GM23338 (cell line): Measurements from ENCODE around the gene LGALSL. TPM values are rescaled to one million over a fixed set of nuclear protein-coding genes. Genes with fewer than 3 reads are reported as not detected.

Source experiments
- ATAC-seq: fragments of 200-7000 bp; cut with Tn5 transposase; 3 replicates; pipeline ENCODE4 v1.9.1; 2020
- DNase-seq: peaks from one replicate; pipeline ENCODE4 v3.0.0-alpha.2; 2015; ENCODE audit warnings: low spot score
- H2AFZ ChIP-seq: fragments of 200-600 bp; sonication (generic); 2 replicates; pipeline ENCODE4 v1.8.0; 2016; ENCODE audit warnings: antibody characterized with exemption, mild to moderate bottlenecking, moderate library complexity
- H3F3A ChIP-seq: fragments of 200-600 bp; sonication (generic); replicated peaks from 2 replicates; pipeline ENCODE4 v1.8.0; 2017; ENCODE audit warnings: antibody characterized with exemption, mixed run types, low read depth
- H3K27ac ChIP-seq: fragments of 200-600 bp; sonication (generic); 2 replicates; pipeline ENCODE4 v1.6.1; 2016; ENCODE audit warnings: low read depth
- H3K27me3 ChIP-seq: fragments of 200-600 bp; sonication (generic); 2 replicates; pipeline ENCODE4 v1.8.0; 2016; ENCODE audit warnings: mild to moderate bottlenecking, mixed run types, moderate library complexity; ENCODE audit not compliant: insufficient read depth
- H3K36me3 ChIP-seq: fragments of 200-600 bp; sonication (generic); 2 replicates; pipeline ENCODE4 v1.8.0; 2016; ENCODE audit warnings: mild to moderate bottlenecking; ENCODE audit not compliant: insufficient read depth
- H3K4me1 ChIP-seq: fragments of 200-600 bp; sonication (generic); 2 replicates; pipeline ENCODE4 v1.8.0; 2016; ENCODE audit warnings: mild to moderate bottlenecking, moderate library complexity; ENCODE audit not compliant: insufficient read depth
- H3K4me2 ChIP-seq: fragments of 200-600 bp; sonication (generic); 2 replicates; pipeline ENCODE4 v1.7.1; 2017; ENCODE audit warnings: mixed run types
- H3K4me3 ChIP-seq: fragments of 200-600 bp; sonication (generic); 2 replicates; pipeline ENCODE4 v1.6.1; 2016; ENCODE audit warnings: mixed run types
- H3K79me2 ChIP-seq: fragments of 200-600 bp; sonication (generic); replicated peaks from 2 replicates; pipeline ENCODE4 v1.8.0; 2017; ENCODE audit warnings: mild to moderate bottlenecking; ENCODE audit not compliant: insufficient read depth
- H3K9me2 ChIP-seq: fragments of 200-600 bp; sonication (generic); 2 replicates; pipeline ENCODE4 v1.8.0; 2017; ENCODE audit not compliant: insufficient read depth
- H4K20me1 ChIP-seq: fragments of 200-600 bp; sonication (generic); replicated peaks from 2 replicates; pipeline ENCODE4 v1.8.0; 2017; ENCODE audit warnings: mild to moderate bottlenecking; ENCODE audit not compliant: insufficient read depth
- H3K27ac Mint-ChIP-seq: 2 replicates; pipeline ENCODE4 v1.8.0; 2020; ENCODE audit warnings: inconsistent platforms, mild to moderate bottlenecking, moderate library complexity, mixed read lengths
- H3K27me3 Mint-ChIP-seq: 3 replicates; pipeline ENCODE4 v1.8.0; 2022; ENCODE audit warnings: low read depth, mild to moderate bottlenecking, moderate library complexity, mixed read lengths, inconsistent platforms; ENCODE audit not compliant: insufficient read depth, poor library complexity
- H3K36me3 Mint-ChIP-seq: 3 replicates; pipeline ENCODE4 v1.8.0; 2021; ENCODE audit warnings: low read depth, mild to moderate bottlenecking, inconsistent platforms, moderate library complexity, mixed read lengths
- H3K4me1 Mint-ChIP-seq: 3 replicates; pipeline ENCODE4 v1.8.0; 2020; ENCODE audit warnings: mild to moderate bottlenecking, inconsistent platforms, mixed read lengths
- H3K4me3 Mint-ChIP-seq: 3 replicates; pipeline ENCODE4 v1.8.0; 2021; ENCODE audit warnings: moderate library complexity, mild to moderate bottlenecking, inconsistent platforms, mixed read lengths
- H3K9me3 Mint-ChIP-seq: 3 replicates; pipeline ENCODE4 v1.8.0; 2020; ENCODE audit warnings: moderate library complexity, mild to moderate bottlenecking, inconsistent platforms, mixed read lengths
- CREB1 ChIP-seq: fragments of 250-450 bp; sonication (Bioruptor Pico); IDR thresholded peaks from 2 replicates; pipeline ENCODE4 v1.5.0; 2020; ENCODE audit warnings: low read depth, mild to moderate bottlenecking, moderate library complexity
- EZH2 ChIP-seq: fragments of 200-600 bp; sonication (generic); IDR thresholded peaks from one replicate; pipeline ENCODE4 v1.8.0; 2017; ENCODE audit warnings: antibody characterized with exemption, mild to moderate bottlenecking, low read depth; ENCODE audit not compliant: unreplicated experiment
- NANOG ChIP-seq: IDR thresholded peaks from 2 replicates; pipeline ENCODE4 v1.6.1; 2016; ENCODE audit warnings: antibody characterized with exemption, borderline replicate concordance
- POLR2AphosphoS5 ChIP-seq: IDR thresholded peaks from 2 replicates; pipeline ENCODE4 v1.6.1; 2016; ENCODE audit warnings: antibody characterized with exemption, low read depth
- STAT1 ChIP-seq: IDR thresholded peaks from one replicate; pipeline ENCODE4 v1.6.1; 2016; ENCODE audit warnings: antibody characterized with exemption; ENCODE audit not compliant: unreplicated experiment
- polyA plus RNA-seq: library from polyadenylated mRNA; unstranded; fragments of >200 nt; fragmentation: Nextera tagmentation; extraction: Ambion mirVana; gene quantifications from 2 replicates; pipeline ENCODE4 v1.2.1, GENCODE V29; 2016
- total RNA-seq: library from RNA; depleted of rRNA; stranded (reverse); fragments of >200 nt; shearing (Covaris generic); gene quantifications from 2 replicates; pipeline ENCODE4 v1.2.3, GENCODE V29; 2014
- TF ChIP-seq, protein P1 (sequence below): fragments of 250-450 bp; sonication (Bioruptor Pico); IDR thresholded peaks from 2 replicates; pipeline ENCODE4 v1.5.0; 2020; ENCODE audit warnings: mild to moderate bottlenecking, moderate library complexity
- TF ChIP-seq, protein P2 (sequence below): IDR thresholded peaks from 2 replicates; pipeline ENCODE4 v1.6.1; 2016; ENCODE audit warnings: antibody characterized with exemption

LGALSL gene
- total and polyA plus RNA-seq, 2 experiments from 2014 or later, result 20.6 to 28.4 TPM

DNA sequence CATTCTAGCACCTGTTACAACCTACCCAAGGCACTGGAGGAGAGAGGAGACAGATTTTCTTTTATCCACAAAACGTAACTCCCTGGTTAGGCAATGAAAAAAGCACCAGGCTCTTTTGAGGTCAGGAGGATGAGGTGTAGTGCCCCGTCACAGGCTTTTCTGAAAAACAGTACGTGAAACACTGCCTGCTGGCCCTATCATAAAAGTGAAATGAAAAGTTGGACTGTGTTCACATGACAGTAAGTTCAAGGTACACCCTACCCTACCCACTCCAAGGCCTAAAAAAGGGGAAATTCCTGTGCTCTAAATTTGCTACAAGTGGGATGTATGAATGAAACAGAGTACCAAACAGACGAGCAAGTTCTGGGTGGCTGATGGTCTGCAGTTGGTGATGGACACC is 17.6 kb downstream of the LGALSL start (continued):
- TF ChIP-seq, protein P1, sequence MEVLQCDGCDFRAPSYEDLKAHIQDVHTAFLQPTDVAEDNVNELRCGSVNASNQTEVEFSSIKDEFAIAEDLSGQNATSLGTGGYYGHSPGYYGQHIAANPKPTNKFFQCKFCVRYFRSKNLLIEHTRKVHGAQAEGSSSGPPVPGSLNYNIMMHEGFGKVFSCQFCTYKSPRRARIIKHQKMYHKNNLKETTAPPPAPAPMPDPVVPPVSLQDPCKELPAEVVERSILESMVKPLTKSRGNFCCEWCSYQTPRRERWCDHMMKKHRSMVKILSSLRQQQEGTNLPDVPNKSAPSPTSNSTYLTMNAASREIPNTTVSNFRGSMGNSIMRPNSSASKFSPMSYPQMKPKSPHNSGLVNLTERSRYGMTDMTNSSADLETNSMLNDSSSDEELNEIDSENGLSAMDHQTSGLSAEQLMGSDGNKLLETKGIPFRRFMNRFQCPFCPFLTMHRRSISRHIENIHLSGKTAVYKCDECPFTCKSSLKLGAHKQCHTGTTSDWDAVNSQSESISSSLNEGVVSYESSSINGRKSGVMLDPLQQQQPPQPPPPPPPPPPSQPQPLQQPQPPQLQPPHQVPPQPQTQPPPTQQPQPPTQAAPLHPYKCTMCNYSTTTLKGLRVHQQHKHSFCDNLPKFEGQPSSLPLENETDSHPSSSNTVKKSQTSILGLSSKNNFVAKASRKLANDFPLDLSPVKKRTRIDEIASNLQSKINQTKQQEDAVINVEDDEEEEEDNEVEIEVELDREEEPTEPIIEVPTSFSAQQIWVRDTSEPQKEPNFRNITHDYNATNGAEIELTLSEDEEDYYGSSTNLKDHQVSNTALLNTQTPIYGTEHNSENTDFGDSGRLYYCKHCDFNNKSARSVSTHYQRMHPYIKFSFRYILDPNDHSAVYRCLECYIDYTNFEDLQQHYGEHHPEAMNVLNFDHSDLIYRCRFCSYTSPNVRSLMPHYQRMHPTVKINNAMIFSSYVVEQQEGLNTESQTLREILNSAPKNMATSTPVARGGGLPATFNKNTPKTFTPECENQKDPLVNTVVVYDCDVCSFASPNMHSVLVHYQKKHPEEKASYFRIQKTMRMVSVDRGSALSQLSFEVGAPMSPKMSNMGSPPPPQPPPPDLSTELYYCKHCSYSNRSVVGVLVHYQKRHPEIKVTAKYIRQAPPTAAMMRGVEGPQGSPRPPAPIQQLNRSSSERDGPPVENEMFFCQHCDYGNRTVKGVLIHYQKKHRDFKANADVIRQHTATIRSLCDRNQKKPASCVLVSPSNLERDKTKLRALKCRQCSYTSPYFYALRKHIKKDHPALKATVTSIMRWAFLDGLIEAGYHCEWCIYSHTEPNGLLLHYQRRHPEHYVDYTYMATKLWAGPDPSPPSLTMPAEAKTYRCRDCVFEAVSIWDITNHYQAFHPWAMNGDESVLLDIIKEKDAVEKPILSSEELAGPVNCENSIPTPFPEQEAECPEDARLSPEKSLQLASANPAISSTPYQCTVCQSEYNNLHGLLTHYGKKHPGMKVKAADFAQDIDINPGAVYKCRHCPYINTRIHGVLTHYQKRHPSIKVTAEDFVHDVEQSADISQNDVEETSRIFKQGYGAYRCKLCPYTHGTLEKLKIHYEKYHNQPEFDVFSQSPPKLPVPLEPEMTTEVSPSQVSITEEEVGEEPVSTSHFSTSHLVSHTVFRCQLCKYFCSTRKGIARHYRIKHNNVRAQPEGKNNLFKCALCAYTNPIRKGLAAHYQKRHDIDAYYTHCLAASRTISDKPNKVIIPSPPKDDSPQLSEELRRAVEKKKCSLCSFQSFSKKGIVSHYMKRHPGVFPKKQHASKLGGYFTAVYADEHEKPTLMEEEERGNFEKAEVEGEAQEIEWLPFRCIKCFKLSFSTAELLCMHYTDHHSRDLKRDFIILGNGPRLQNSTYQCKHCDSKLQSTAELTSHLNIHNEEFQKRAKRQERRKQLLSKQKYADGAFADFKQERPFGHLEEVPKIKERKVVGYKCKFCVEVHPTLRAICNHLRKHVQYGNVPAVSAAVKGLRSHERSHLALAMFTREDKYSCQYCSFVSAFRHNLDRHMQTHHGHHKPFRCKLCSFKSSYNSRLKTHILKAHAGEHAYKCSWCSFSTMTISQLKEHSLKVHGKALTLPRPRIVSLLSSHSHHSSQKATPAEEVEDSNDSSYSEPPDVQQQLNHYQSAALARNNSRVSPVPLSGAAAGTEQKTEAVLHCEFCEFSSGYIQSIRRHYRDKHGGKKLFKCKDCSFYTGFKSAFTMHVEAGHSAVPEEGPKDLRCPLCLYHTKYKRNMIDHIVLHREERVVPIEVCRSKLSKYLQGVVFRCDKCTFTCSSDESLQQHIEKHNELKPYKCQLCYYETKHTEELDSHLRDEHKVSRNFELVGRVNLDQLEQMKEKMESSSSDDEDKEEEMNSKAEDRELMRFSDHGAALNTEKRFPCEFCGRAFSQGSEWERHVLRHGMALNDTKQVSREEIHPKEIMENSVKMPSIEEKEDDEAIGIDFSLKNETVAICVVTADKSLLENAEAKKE, result no peak
- TF ChIP-seq STAT1 (no peak), NANOG (no peak)

DNA sequence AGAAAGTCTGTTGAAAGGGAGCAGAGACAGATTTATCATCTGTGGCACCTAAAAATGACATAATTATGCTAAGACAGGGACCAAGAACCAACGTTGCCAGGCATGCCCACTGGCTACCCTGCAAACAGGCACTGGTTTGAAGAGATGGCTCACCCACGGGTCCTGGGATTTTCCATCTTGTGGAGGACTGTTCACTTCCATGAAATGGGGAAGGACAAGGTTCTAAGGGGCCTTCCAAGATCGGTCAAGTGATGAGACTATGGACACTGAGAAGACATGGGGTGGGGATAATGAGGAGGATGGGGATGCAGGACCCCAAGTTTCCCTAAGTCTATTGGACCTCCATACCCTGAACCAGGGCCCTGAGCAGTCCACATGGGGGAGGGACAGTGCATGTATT is 18.9 kb downstream of the LGALSL start:
- Histone ChIP-seq H3K79me2 (no peaks in the 10 kb centered on the region), H3K27ac (no peak overlapping the region), H3K9me2 (peaks cover 3% of the 10 kb centered on the region; the same call in 1 of the 2 replicates), H4K20me1 (no peaks in the 10 kb centered on the region), H3K4me2 (no peak overlapping the region), H3F3A (no peaks in the 10 kb centered on the region), H3K27me3 (no peaks in the 10 kb centered on the region), H3K36me3 (no peaks in the 10 kb centered on the region), H3K4me1 (peaks cover 12% of the 10 kb centered on the region), H2AFZ (no peak overlapping the region), H3K4me3 (no peak overlapping the region)
- peaks cover 29% of the 10 kb centered on the region for H3K4me1 Mint-ChIP-seq
- peaks cover 6% of the 10 kb centered on the region for H3K27me3 Mint-ChIP-seq
- no peak overlapping the region for H3K4me3 Mint-ChIP-seq
- no peaks in the 10 kb centered on the region for H3K9me3 Mint-ChIP-seq
- H3K36me3 Mint-ChIP-seq, result no peaks in the 10 kb centered on the region
- no peak overlapping the region for H3K27ac Mint-ChIP-seq
- DNase-seq, result no peak
- ATAC-seq, result no peak
- TF ChIP-seq, protein P2, sequence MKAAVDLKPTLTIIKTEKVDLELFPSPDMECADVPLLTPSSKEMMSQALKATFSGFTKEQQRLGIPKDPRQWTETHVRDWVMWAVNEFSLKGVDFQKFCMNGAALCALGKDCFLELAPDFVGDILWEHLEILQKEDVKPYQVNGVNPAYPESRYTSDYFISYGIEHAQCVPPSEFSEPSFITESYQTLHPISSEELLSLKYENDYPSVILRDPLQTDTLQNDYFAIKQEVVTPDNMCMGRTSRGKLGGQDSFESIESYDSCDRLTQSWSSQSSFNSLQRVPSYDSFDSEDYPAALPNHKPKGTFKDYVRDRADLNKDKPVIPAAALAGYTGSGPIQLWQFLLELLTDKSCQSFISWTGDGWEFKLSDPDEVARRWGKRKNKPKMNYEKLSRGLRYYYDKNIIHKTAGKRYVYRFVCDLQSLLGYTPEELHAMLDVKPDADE, result no peak
- no peak for TF ChIP-seq NANOG
- TF ChIP-seq, protein P1, result no peak
- no peak for TF ChIP-seq POLR2AphosphoS5
- no peak for TF ChIP-seq EZH2
- TF ChIP-seq CREB1, result no peak
